22Rv1 (cell line): ENCODE data around the gene C1orf167.

ENCODE experiments used
- ZFX ChIP-seq: fragments of 450-650 bp; IDR thresholded peaks from 2 replicates; pipeline ENCODE4 v1.6.1; 2017; ENCODE audit warnings: antibody characterized with exemption, borderline replicate concordance
- TF ChIP-seq, protein P1 (sequence below): fragments of 450-650 bp; IDR thresholded peaks from 2 replicates; pipeline ENCODE4 v1.5.1; 2017; ENCODE audit warnings: mild to moderate bottlenecking

DNA sequence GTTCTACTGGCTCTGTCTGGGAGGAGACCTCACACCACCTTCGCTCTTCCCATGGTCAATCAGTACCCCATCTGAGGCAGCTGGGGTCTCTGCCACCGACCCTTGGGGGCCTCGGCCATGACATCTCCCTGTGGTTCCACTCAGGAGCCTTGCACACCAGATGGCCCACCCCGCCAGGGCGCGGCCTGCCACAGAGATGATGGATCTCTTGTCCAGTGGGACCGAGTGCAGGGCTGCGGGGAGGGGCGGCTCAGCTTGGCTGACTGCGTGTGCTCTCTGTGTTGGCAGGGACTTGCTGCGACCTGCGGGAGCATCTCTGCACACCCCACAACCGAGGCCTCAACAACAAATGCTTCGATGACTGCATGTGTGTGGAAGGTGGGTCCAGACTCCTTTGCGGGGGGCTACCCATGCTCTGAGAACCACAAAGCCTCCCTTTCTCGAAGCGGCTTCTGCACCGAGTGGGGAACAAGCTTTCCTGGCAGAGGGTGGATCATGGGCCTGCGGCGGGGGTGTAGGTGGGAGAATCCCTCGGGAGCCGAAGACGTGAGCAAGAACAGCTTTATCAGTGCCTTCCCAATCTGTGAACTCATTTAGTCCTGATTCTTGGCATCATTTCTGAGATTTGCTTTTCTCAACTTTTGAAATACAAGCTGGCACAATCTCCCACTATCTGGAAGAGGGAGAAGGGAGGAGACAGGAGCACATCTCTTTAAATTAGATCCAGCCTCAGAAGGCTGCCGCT, 47.0 kb upstream of the C1orf167 start:
- TF ChIP-seq, protein P1, sequence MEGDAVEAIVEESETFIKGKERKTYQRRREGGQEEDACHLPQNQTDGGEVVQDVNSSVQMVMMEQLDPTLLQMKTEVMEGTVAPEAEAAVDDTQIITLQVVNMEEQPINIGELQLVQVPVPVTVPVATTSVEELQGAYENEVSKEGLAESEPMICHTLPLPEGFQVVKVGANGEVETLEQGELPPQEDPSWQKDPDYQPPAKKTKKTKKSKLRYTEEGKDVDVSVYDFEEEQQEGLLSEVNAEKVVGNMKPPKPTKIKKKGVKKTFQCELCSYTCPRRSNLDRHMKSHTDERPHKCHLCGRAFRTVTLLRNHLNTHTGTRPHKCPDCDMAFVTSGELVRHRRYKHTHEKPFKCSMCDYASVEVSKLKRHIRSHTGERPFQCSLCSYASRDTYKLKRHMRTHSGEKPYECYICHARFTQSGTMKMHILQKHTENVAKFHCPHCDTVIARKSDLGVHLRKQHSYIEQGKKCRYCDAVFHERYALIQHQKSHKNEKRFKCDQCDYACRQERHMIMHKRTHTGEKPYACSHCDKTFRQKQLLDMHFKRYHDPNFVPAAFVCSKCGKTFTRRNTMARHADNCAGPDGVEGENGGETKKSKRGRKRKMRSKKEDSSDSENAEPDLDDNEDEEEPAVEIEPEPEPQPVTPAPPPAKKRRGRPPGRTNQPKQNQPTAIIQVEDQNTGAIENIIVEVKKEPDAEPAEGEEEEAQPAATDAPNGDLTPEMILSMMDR = no peak
- TF ChIP-seq ZFX = no peak
